ENCODE data around the gene C14orf93. TPM values are rescaled to one million over a fixed set of nuclear protein-coding genes. Genes with fewer than 3 reads are reported as not detected.
A peak's percentile ranks its signal among the peaks of the same experiment; 100 is the strongest.
"Not testable (repeated sequence)": the region's sequence is repeated elsewhere in the genome, so short reads cannot be mapped to it uniquely, and the experiment has no call there.

C14orf93 gene
- total RNA-seq, 1 donor from 2014 or later = 12.6 TPM

DNA sequence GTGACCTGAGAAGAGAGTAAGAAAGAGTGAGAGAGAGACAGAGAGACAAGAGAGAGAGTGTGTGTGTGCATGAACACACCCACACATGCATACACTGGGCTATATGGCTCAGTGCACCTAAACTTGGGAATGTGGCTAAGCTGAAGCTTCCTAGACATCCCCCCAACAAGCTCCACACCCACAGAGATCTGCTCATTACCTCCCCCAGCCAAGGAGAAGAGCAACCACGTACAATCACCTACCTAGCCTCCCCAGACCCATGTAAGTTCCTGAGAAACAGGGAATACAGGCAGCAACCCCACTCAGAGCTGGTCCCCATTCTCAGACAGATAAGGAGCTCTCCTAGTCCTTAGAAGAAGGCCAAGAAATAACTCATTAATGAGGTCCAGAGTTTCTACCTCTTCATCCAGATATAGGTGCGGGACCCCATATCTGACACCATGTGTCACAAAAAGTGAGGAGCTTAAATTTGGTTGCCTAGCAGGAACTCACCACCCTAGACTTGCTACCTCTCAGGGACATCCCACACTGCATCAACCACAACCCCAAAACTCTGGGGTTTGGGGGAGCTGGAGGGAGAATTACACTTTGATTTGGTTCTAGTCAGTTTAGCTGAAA is 37.5 kb downstream of the C14orf93 start:
- no peaks in the 10 kb centered on the region for H3K9me3 Mint-ChIP-seq

DNA sequence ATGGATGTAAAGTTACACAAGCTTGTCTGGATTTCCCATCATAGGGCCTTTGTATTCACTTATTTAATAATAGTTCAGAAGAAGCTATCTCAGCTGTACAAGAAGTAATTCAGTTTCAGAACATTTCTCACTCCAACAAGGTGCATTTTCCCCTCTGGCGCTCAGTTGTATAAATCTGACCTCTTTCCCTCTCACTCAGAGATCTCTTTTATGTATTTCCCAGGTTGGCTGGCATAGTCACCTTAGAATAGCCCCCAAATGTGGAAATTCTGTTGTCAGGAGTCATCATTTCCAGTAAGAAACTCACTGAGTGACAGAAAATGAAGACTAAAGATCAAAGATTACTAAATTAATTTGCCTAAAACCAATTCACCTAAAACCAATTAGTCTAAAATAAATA is 38.8 kb downstream of the C14orf93 start:
- no peak overlapping the region for H3K4me3 Mint-ChIP-seq
- H3K4me1 Mint-ChIP-seq (ENCODE audit: unreplicated experiment) = peaks cover 20% of the 10 kb centered on the region
- TF ChIP-seq, protein P1, sequence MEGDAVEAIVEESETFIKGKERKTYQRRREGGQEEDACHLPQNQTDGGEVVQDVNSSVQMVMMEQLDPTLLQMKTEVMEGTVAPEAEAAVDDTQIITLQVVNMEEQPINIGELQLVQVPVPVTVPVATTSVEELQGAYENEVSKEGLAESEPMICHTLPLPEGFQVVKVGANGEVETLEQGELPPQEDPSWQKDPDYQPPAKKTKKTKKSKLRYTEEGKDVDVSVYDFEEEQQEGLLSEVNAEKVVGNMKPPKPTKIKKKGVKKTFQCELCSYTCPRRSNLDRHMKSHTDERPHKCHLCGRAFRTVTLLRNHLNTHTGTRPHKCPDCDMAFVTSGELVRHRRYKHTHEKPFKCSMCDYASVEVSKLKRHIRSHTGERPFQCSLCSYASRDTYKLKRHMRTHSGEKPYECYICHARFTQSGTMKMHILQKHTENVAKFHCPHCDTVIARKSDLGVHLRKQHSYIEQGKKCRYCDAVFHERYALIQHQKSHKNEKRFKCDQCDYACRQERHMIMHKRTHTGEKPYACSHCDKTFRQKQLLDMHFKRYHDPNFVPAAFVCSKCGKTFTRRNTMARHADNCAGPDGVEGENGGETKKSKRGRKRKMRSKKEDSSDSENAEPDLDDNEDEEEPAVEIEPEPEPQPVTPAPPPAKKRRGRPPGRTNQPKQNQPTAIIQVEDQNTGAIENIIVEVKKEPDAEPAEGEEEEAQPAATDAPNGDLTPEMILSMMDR (conservative IDR thresholded peaks at IDR 0.05) = no peak
- no peak overlapping the region for H3K27ac Mint-ChIP-seq
- no peak for DNase-seq (ENCODE audit: extremely low spot score, unreplicated experiment)
- H3K36me3 Mint-ChIP-seq = peaks cover 30% of the 10 kb centered on the region
- H3K9me3 Mint-ChIP-seq = no peaks in the 10 kb centered on the region
- H3K27me3 Mint-ChIP-seq = no peaks in the 10 kb centered on the region

More for the DNA sequence above, 37.5 kb downstream of the C14orf93 start:
- no peaks in the 10 kb centered on the region for H3K27me3 Mint-ChIP-seq
- H3K36me3 Mint-ChIP-seq = peaks cover 38% of the 10 kb centered on the region
- DNase-seq (ENCODE audit: extremely low spot score, unreplicated experiment) = no peak
- peaks cover 26% of the 10 kb centered on the region for H3K4me1 Mint-ChIP-seq (ENCODE audit: unreplicated experiment)
- H3K4me3 Mint-ChIP-seq = no peak overlapping the region
- H3K27ac Mint-ChIP-seq = no peak overlapping the region
- TF ChIP-seq, protein P1 (conservative IDR thresholded peaks at IDR 0.05) = no peak

DNA sequence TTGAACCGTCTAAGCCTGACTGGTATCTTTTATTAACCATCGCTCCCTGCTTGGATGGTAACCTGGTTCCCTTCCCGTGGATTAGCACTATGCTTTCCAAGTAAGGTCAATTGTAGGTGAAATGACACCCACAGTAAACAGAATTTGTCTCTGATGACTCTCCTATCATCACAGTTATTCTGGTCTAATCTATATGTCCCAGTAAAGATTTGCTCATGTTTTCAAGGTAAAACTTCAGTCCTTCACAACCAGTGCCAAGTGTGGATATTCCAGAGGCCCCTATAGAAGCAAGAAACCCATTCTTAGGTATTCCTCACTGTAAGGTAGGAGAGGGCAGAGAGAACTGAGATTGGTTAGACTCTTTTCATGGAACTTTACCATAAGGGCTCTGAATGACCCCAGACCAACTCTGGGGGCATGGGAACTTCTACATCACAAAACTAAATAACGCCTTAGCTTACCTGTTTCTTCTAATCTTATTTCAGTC is 43.1 kb downstream of the C14orf93 start:
- no peak for DNase-seq (ENCODE audit: extremely low spot score, unreplicated experiment)
- Mint-ChIP-seq H3K4me3 (no peak overlapping the region), H3K27me3 (peaks cover under 1% of the 10 kb centered on the region), H3K4me1 (ENCODE audit: unreplicated experiment) (peaks cover 7% of the 10 kb centered on the region), H3K9me3 (no peaks in the 10 kb centered on the region), H3K36me3 (peaks cover 7% of the 10 kb centered on the region), H3K27ac (peak overlapping the region; percentile 61)
- TF ChIP-seq, protein P1 (conservative IDR thresholded peaks at IDR 0.05) = no peak

DNA sequence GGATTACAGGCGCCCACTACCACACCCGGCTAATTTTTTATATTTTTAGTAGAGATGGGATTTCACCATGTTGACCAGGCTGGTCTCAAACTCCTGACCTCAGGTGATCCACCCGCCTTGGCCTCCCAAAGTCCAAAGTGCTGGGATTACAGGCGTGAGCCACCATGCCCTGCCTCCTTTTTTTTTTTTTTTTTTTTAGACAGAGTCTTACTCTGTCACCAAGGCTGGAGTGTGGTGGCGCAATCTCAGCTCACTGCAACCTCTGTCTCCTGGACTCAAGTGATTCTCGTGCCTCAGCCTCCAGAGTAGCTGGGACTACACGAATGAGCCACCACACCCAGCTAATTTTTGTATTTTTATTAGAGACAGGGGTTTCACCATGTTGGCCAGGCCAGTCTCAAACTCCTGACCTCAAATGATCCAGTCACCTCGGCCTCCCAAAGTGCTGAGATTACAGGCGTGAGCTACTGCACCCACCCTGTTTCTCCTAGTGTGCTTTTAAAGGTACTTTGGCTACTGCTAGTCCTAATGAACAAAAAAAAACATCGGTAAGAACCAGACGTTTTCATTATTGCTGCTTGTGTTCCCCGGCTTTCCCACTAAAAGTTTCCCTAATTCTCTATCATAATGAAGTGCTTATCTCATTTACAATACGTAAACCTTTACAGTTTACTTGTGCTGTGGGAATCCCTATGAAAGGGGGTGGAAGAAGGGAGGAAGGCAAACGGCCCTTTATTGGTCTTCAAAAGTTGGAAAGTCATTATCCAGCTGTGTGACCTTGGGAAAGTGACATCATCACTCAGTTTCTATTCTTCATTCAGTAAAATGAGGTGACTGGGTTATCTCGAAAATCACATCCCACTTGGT is 43.8 kb downstream of the C14orf93 start:
- not testable (repeated sequence) for H3K9me3 Mint-ChIP-seq; H3K27me3 Mint-ChIP-seq; H3K4me3 Mint-ChIP-seq; H3K4me1 Mint-ChIP-seq (ENCODE audit: unreplicated experiment); H3K36me3 Mint-ChIP-seq; DNase-seq (ENCODE audit: extremely low spot score, unreplicated experiment)
- peak overlapping the region; percentile 61 for H3K27ac Mint-ChIP-seq

DNA sequence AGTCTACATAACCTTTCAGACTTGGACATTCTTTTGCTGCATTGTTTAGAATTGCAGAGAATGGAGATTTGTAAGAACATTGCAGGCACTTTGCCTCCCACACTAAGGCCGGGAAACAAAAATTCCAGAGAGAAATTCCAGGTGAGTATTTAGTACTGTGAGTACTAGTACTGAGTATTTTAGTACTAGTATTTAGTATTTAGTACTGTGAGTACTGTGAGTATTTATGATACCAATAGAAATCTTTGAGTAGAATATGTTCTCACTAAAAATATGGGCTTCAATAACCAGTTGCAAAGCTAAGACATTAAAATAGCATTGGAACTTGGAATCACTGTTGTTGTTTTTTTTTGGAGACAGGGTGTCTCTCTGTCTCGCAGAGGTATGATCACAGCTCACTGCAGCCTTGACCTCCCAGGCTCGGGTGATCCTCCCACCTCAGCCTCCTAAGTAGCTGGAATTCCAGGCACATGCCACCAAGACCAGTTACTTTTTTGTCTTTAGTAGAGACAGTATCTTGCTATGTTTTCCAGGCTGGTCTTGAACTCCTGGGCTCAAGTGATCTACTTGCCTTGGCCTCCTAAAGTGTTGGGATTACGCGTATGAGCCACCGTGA is 47.8 kb downstream of the C14orf93 start:
- no peaks in the 10 kb centered on the region for H3K36me3 Mint-ChIP-seq
- peaks cover 7% of the 10 kb centered on the region for H3K4me1 Mint-ChIP-seq (ENCODE audit: unreplicated experiment)
- no peak overlapping the region for H3K4me3 Mint-ChIP-seq
- TF ChIP-seq, protein P1 (conservative IDR thresholded peaks at IDR 0.05) = no peak
- peaks cover 2% of the 10 kb centered on the region for H3K27me3 Mint-ChIP-seq
- no peaks in the 10 kb centered on the region for H3K9me3 Mint-ChIP-seq
- no peak for DNase-seq (ENCODE audit: extremely low spot score, unreplicated experiment)
- H3K27ac Mint-ChIP-seq = no peak overlapping the region

Measured in type B pancreatic cell (in vitro differentiated cells).